ENCODE measurements around the gene SYT5.

SYT5 gene

GRCh38 chr19:55149078-55150003, 30.7 kb downstream of the SYT5 start, which contains the start of gene TNNT1:
Gene TNNT1, minus strand, starts transcription at chr19:55149206. Its CDS starts 2,049 bp downstream, at chr19:55147157.
- peaks cover 17% of the 10 kb centered on the region for H3K4me1 Mint-ChIP-seq (ENCODE audit: low read depth)
- DNase-seq, result no peak
- peaks cover 11% of the 10 kb centered on the region for H3K9me3 Mint-ChIP-seq
- no peak within 1 kb of the TSS for H3K4me3 Mint-ChIP-seq
- peaks cover 42% of the 10 kb centered on the region for H3K27me3 Mint-ChIP-seq
- H3K27ac Mint-ChIP-seq, result no peak within 1 kb of the TSS
- no peaks in the 10 kb centered on the region for H3K36me3 Mint-ChIP-seq (ENCODE audit: low read depth)

- Mint-ChIP-seq H3K27ac (no peak overlapping the region), H3K4me1 (ENCODE audit: low read depth) (peaks cover 10% of the 10 kb centered on the region), H3K36me3 (ENCODE audit: low read depth) (no peaks in the 10 kb centered on the region), H3K4me3 (no peak overlapping the region), H3K27me3 (peaks cover 53% of the 10 kb centered on the region), H3K9me3 (peaks cover 11% of the 10 kb centered on the region)
- no peak for DNase-seq
Observed at GRCh38 chr19:55147545-55148251, 32.4 kb downstream of the SYT5 start.

- no peak overlapping the region for H3K27ac Mint-ChIP-seq
Observed at GRCh38 chr19:55146705-55147273, 33.3 kb downstream of the SYT5 start.

DNA sequence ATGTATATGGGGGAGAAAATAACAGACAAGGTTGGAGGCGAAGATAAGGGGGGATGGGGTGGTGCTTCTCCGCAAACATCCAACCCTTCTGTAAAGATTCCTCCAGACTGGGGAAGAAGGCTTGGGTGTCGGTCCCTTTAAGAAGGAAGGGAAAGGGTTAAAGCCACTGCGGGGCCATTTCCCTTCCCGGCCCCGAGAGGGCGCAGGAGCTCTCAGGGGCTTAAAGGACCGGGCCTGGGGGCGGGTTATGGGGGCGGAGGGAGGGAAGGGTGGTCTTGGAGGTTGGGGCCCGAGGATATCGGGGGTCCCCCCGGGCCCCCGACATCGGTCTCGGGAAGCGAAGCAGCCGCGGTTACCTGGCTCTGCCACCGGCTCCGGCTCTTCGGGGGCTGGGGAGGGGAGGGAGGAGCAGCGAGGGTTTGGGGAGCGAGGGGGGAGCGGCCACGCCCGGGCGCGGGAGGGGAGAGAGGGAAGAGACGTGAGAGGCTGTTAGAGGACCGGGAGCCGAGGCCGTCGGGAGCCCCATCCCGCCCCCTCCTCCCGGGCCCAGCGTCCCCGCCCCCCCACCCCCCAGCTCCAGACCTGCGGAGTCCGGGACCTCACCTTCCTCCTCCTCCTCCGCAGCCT, 33.9 kb downstream of the SYT5 start:
- H3K4me3 Mint-ChIP-seq, result no peak overlapping the region
- H3K9me3 Mint-ChIP-seq, result no peaks in the 10 kb centered on the region
- no peaks in the 10 kb centered on the region for H3K36me3 Mint-ChIP-seq (ENCODE audit: low read depth)
- H3K4me1 Mint-ChIP-seq (ENCODE audit: low read depth), result peaks cover 3% of the 10 kb centered on the region
- H3K27ac Mint-ChIP-seq, result no peak overlapping the region
- H3K27me3 Mint-ChIP-seq, result peaks cover 65% of the 10 kb centered on the region
- DNase-seq, result no peak

More at GRCh38 chr19:55146705-55147273, 33.3 kb downstream of the SYT5 start:
- Mint-ChIP-seq H3K27me3 (peaks cover 60% of the 10 kb centered on the region), H3K36me3 (ENCODE audit: low read depth) (no peaks in the 10 kb centered on the region), H3K9me3 (peaks cover 5% of the 10 kb centered on the region), H3K4me3 (no peak overlapping the region), H3K4me1 (ENCODE audit: low read depth) (peaks cover 4% of the 10 kb centered on the region)
- DNase-seq, result no peak

- Mint-ChIP-seq H3K9me3 (no peaks in the 10 kb centered on the region), H3K4me3 (no peak overlapping the region), H3K27me3 (peaks cover 71% of the 10 kb centered on the region), H3K27ac (no peak overlapping the region), H3K4me1 (ENCODE audit: low read depth) (peaks cover 4% of the 10 kb centered on the region), H3K36me3 (ENCODE audit: low read depth) (no peaks in the 10 kb centered on the region)
- no peak for DNase-seq
Observed at GRCh38 chr19:55145232-55145631, 34.9 kb downstream of the SYT5 start.

DNA sequence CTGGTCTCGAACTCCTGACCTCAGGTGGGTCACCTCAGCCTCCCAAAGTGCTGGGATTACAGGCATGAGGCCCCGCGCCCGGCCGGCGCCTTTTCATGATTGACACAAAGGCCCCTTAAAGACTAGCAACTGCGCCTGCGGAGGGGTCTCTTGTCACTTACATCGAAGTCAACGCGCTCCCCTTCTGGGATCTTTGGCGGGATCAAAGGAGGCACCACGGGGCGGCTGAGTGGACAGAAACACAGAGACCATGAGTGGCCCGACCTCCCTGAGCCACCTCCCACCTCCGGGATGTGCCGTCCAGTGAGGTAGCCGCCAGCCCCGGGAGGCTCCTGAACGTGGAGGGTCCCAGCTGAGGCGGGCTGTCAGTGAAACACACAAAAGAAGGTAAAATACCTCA, 38.4 kb downstream of the SYT5 start:
- Mint-ChIP-seq H3K4me3 (no peak overlapping the region), H3K36me3 (ENCODE audit: low read depth) (no peaks in the 10 kb centered on the region), H3K27me3 (peaks cover 65% of the 10 kb centered on the region)

GRCh38 chr19:55137915-55138314, 42.2 kb downstream of the SYT5 start:
- no peak for DNase-seq
- H3K4me1 Mint-ChIP-seq (ENCODE audit: low read depth), result peaks cover 3% of the 10 kb centered on the region
- no peaks in the 10 kb centered on the region for H3K9me3 Mint-ChIP-seq
- no peak overlapping the region for H3K27ac Mint-ChIP-seq
- no peak overlapping the region for H3K4me3 Mint-ChIP-seq
- H3K36me3 Mint-ChIP-seq (ENCODE audit: low read depth), result no peaks in the 10 kb centered on the region
- H3K27me3 Mint-ChIP-seq, result peaks cover 53% of the 10 kb centered on the region

More for the DNA sequence above, 38.4 kb downstream of the SYT5 start:
- no peak for DNase-seq
- no peak overlapping the region for H3K27ac Mint-ChIP-seq
- H3K9me3 Mint-ChIP-seq, result no peaks in the 10 kb centered on the region
- H3K4me1 Mint-ChIP-seq (ENCODE audit: low read depth), result peaks cover 4% of the 10 kb centered on the region

DNA sequence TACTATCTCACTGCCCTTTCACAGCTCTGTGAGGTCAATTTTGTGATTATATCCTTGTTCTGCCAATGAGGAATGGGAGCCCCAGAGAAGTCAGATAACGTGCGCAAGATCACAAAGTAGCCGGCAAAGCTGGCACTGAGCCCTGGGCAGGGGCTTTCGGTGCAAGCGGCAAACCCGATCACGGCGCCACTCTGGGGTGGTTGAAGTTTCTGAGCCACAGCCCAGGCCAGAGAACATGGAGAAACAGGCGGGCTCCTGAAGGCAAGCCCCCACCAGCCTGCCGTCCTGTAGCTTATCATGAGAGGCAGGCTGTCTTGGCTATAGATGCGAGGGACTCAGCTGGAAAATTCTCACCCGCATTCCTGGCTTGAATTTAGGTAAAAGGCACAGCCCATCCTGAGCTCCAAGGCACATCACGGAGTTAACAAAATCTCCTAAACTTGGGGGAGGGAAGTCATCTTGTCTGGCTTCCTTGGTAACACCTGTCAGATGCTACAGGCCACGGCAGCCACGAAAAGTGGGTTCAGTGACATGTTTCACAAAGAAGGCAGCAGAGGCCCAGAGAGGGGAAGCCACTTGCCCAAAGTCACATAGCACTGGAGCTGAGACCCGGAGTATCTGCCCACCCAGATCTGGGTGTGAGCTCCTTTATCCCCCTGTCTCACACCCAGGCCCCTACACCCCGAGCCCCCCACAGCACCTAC, 43.5 kb downstream of the SYT5 start:
- no peak for DNase-seq
- Mint-ChIP-seq H3K36me3 (ENCODE audit: low read depth) (no peaks in the 10 kb centered on the region), H3K4me3 (no peak overlapping the region), H3K27me3 (peaks cover 54% of the 10 kb centered on the region), H3K27ac (no peak overlapping the region), H3K9me3 (no peaks in the 10 kb centered on the region), H3K4me1 (ENCODE audit: low read depth) (peaks cover 3% of the 10 kb centered on the region)

DNA sequence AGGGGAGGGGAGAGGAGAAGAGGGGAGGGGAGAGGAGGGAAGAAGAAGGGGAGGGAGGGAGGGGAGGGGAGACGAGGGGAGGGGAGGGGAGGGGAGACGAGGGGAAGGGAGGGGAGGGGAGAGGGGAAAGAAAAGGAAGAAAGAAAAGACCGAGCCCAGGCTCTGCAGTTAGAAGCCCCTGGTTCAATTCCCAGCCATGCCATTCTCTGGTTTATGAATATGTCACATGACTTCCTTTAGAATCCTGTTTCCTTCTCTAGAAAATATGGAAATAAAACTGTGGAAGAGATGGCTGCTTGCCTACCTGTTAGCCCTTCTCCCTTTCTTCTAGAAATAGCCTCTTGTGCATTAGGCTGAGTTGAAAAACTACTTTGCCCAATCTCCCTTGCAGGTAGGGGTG, 45.4 kb downstream of the SYT5 start:
- no peak for DNase-seq
- peaks cover 56% of the 10 kb centered on the region for H3K27me3 Mint-ChIP-seq
- H3K4me1 Mint-ChIP-seq (ENCODE audit: low read depth), result no peaks in the 10 kb centered on the region
- H3K27ac Mint-ChIP-seq, result no peak overlapping the region
- no peak overlapping the region for H3K4me3 Mint-ChIP-seq
- H3K36me3 Mint-ChIP-seq (ENCODE audit: low read depth), result no peaks in the 10 kb centered on the region
- H3K9me3 Mint-ChIP-seq, result no peaks in the 10 kb centered on the region

- Mint-ChIP-seq H3K4me1 (ENCODE audit: low read depth) (no peaks in the 10 kb centered on the region), H3K9me3 (no peaks in the 10 kb centered on the region), H3K27me3 (peaks cover 57% of the 10 kb centered on the region), H3K27ac (no peak overlapping the region), H3K36me3 (ENCODE audit: low read depth) (no peaks in the 10 kb centered on the region), H3K4me3 (no peak overlapping the region)
- no peak for DNase-seq
Observed at GRCh38 chr19:55133639-55134444, 46.2 kb downstream of the SYT5 start.

DNA sequence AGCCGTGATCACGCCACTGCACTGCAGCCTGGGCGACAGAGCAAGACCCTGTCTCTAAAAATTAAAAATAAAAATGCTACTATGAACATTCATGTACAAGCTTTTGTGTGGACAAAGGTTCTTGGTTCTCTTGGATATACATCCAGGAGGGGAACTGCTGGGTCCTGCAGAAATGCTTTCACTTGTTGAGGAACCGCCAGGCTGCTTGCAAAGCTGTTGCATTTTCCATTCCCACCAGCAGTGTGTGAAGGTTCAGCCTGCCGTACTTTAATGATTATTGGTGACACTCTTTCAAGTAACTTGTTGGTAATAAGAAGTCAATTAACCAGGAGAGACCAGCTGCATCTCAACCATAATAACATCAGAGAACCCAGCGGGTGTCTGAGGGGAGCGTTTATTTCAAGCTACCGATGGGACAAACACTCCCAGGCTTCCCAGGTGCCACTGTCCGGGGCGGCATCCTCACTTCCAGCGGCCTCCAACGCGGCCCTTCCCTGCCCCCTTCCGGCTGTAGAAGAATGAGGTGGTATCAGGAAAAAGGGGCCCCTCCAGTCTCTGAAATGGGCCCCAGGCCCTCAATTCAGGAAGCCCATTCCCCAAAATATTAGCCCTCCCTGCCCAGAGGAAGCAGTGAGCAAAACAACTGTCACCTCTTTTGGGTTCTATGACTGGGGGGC, 47.5 kb downstream of the SYT5 start:
- H3K27me3 Mint-ChIP-seq, result peaks cover 50% of the 10 kb centered on the region
- DNase-seq, result no peak

DNA sequence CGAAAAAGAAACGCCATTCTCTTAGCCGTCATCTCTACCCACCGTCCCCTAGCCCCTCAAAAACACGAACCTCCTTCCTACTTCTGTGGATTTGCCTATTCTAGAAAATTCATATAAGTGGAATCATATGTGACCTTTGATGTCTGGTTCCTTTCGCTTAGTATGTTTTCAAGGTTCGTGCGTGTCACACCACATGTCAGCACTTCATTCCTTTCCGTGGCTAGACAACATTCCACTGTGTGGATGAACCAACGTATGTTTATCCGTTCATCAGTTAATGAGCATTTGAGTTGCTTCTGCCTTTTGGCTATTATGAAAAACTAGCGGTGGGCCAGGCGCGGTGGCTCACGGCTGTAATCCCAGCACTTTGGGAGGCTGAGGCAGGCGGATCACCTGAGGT, 48.7 kb downstream of the SYT5 start:
- Mint-ChIP-seq H3K9me3 (no peaks in the 10 kb centered on the region), H3K27me3 (peaks cover 53% of the 10 kb centered on the region), H3K27ac (no peak overlapping the region), H3K4me3 (no peak overlapping the region), H3K36me3 (ENCODE audit: low read depth) (no peaks in the 10 kb centered on the region), H3K4me1 (ENCODE audit: low read depth) (no peaks in the 10 kb centered on the region)
- DNase-seq, result no peak

More for the DNA sequence above, 47.5 kb downstream of the SYT5 start:
- no peaks in the 10 kb centered on the region for H3K4me1 Mint-ChIP-seq (ENCODE audit: low read depth)
- H3K27ac Mint-ChIP-seq, result no peak overlapping the region
- H3K4me3 Mint-ChIP-seq, result no peak overlapping the region
- H3K9me3 Mint-ChIP-seq, result no peaks in the 10 kb centered on the region
- no peaks in the 10 kb centered on the region for H3K36me3 Mint-ChIP-seq (ENCODE audit: low read depth)

All from activated T-cell treated with anti-CD3 and anti-CD28 coated beads, Interleukin-2, amount 50 U/mL, for 24 hours (primary cell).